Measurements from ENCODE around the gene SDK2.

- TF ChIP-seq CTCF (IDR thresholded peaks at IDR 0.05; ENCODE audit: low read length) (no peak), EZH2 (optimal IDR thresholded peaks at IDR 0.05; ENCODE audit: low read depth, low read length) (no peak)
Observed at GRCh38 chr17:73414171-73414955, 229.9 kb downstream of the SDK2 start.

Data from MM.1S (cell line).